Mesenchymal stem cell (in vitro differentiated cells and primary cell): Measurements from ENCODE around the gene DDC.
A peak's percentile ranks its signal among the peaks of the same experiment; 100 is the strongest.

Source experiments
- DNase-seq: peaks from one replicate; pipeline ENCODE4 v3.0.0-alpha.2; 2013
- H2AFZ ChIP-seq: one replicate; pipeline ENCODE4 v1.6.1; 2013; ENCODE audit warnings: low read depth, mild to moderate bottlenecking, control low read depth, inconsistent platforms, low read length, moderate library complexity
- H2AK5ac ChIP-seq: 2 replicates; pipeline ENCODE4 v1.6.1; 2013; ENCODE audit warnings: low read length, moderate library complexity, mild to moderate bottlenecking, inconsistent platforms; ENCODE audit not compliant: severe bottlenecking
- H2BK120ac ChIP-seq: one replicate; pipeline ENCODE4 v1.6.1; 2013; ENCODE audit warnings: low read depth, mild to moderate bottlenecking, inconsistent platforms, low read length, moderate library complexity
- H2BK12ac ChIP-seq, 2 experiments: one replicate each; pipeline ENCODE4 v1.6.1; 2013; ENCODE audit warnings: inconsistent platforms in 2 of 2, low read length in 2 of 2, mild to moderate bottlenecking in 2 of 2, moderate library complexity in 2 of 2, control low read depth in 1 of 2
- H2BK15ac ChIP-seq: one replicate; pipeline ENCODE4 v1.6.1; 2013; ENCODE audit warnings: mild to moderate bottlenecking, low read depth, inconsistent platforms; ENCODE audit not compliant: poor library complexity, severe bottlenecking
- H2BK5ac ChIP-seq: 2 replicates; pipeline ENCODE4 v1.6.1; 2013; ENCODE audit warnings: low read depth, mild to moderate bottlenecking, low read length, control low read depth, inconsistent platforms; ENCODE audit not compliant: poor library complexity, severe bottlenecking
- H3K14ac ChIP-seq, 2 experiments: one replicate each; pipeline ENCODE4 v1.6.1; 2013; ENCODE audit warnings: inconsistent platforms in 2 of 2, low read length in 2 of 2, control low read depth in 1 of 2, mild to moderate bottlenecking in 1 of 2, moderate library complexity in 1 of 2
- H3K18ac ChIP-seq, 2 experiments: one replicate each; pipeline ENCODE4 v1.6.1; 2013; ENCODE audit warnings: inconsistent platforms in 2 of 2, low read length in 2 of 2, control low read depth in 1 of 2, low read depth in 1 of 2, mild to moderate bottlenecking in 1 of 2
- H3K23ac ChIP-seq, 2 experiments: one replicate each; pipeline ENCODE4 v1.6.1; 2013; ENCODE audit warnings: inconsistent platforms in 2 of 2, low read length in 2 of 2, mild to moderate bottlenecking in 2 of 2, moderate library complexity in 2 of 2, control low read depth in 1 of 2
- H3K27ac ChIP-seq: 2 replicates; pipeline ENCODE4 v1.5.1; 2013; ENCODE audit warnings: mild to moderate bottlenecking, moderate library complexity, low read length, control low read depth, inconsistent platforms; ENCODE audit not compliant: poor library complexity, severe bottlenecking
- H3K27me3 ChIP-seq, 2 experiments: 2 replicates each; pipeline versions ENCODE4 v1.6.1 to v1.7.0; 2013; ENCODE audit warnings: low read length in 2 of 2, mild to moderate bottlenecking in 2 of 2, moderate library complexity in 2 of 2, control low read depth in 1 of 2, inconsistent platforms in 1 of 2; ENCODE audit not compliant: control insufficient read depth in 1 of 2, insufficient read depth in 1 of 2
- H3K36me3 ChIP-seq, 2 experiments: 2 replicates each; pipeline versions ENCODE4 v1.6.1 to v1.7.0; 2013; ENCODE audit warnings: low read length in 2 of 2, control low read depth in 1 of 2, inconsistent platforms in 1 of 2, low read depth in 1 of 2, mild to moderate bottlenecking in 1 of 2; ENCODE audit not compliant: insufficient read depth in 2 of 2, control insufficient read depth in 1 of 2
- H3K4ac ChIP-seq, 2 experiments: one replicate each; pipeline ENCODE4 v1.6.1; 2013; ENCODE audit warnings: inconsistent platforms in 2 of 2, low read length in 2 of 2, mild to moderate bottlenecking in 2 of 2, moderate library complexity in 2 of 2, control low read depth in 1 of 2, low read depth in 1 of 2
- H3K4me1 ChIP-seq: 2 replicates; pipeline ENCODE4 v1.6.1; 2013; ENCODE audit warnings: low read depth, low read length, control low read depth; ENCODE audit not compliant: control insufficient read depth, insufficient read depth
- H3K4me2 ChIP-seq: 2 replicates; pipeline ENCODE4 v1.6.1; 2013; ENCODE audit warnings: low read length, mild to moderate bottlenecking, inconsistent platforms; ENCODE audit not compliant: poor library complexity, severe bottlenecking
- H3K4me3 ChIP-seq, 2 experiments: 2 replicates each; pipeline versions ENCODE4 v1.5.1 to v1.7.0; 2013; ENCODE audit warnings: low read length in 2 of 2, mild to moderate bottlenecking in 2 of 2, control low read depth in 1 of 2, low read depth in 1 of 2; ENCODE audit not compliant: insufficient read depth in 1 of 2
- H3K79me1 ChIP-seq: replicated peaks from 2 replicates; pipeline ENCODE4 v1.6.1; 2013; ENCODE audit warnings: mild to moderate bottlenecking, control low read depth, low read length, inconsistent platforms; ENCODE audit not compliant: poor library complexity, severe bottlenecking
- H3K9ac ChIP-seq: 2 replicates; pipeline ENCODE4 v1.7.0; 2013; ENCODE audit warnings: mild to moderate bottlenecking, low read length, moderate library complexity
- H3K9me3 ChIP-seq: 2 replicates; pipeline ENCODE4 v1.7.0; 2013; ENCODE audit warnings: mild to moderate bottlenecking, low read length; ENCODE audit not compliant: control insufficient read depth
- H4K8ac ChIP-seq: one replicate; pipeline ENCODE4 v1.6.1; 2013; ENCODE audit warnings: inconsistent platforms, mild to moderate bottlenecking, low read length, moderate library complexity
- H4K91ac ChIP-seq: one replicate; pipeline ENCODE4 v1.6.1; 2013; ENCODE audit warnings: mild to moderate bottlenecking, low read length, inconsistent platforms
- WGBS: methylation state at CpG from one replicate; pipeline ENCODE4 v1.1.7; 2013; ENCODE audit warnings: mixed read lengths; 5-methylcytosine and 5-hydroxymethylcytosine counted together

Gene DDC

DNA sequence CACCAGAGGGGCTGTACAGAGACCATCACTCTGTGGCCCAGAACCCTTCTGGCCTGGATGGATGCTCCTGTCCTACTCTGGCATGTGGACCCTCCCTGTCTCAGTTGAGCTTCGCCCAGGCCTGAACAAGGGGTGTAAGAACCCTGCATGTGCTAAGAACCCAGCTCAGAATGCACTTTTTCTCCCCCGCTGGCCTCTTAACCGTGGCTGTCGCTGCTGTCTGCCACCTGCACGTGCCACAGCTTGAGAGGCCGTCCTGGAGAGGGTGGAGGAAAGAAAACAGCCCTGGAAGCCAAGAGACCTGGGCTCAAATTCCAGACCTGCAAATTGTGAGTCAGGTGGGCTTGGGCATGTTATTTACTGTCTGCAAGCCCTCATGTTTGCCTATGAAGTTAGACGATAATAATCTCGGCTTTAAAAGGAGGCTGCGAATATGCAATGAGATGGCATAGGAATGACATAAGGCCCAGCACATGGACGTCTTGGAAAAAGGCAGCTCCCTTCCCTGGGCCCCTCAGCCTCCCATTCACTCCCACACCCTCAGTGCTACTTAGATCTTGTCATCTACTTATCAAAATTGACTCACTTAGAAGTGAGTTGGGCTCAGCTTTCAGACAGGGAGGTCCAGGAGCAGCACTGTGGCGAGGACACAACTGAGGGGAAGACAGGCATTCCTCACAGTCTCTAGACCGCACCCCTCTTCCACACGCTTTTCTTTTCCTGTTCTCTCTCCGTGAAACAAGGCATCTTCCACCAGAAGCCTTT, 146.5 kb downstream of the DDC start:
- 77% methylated on average over 14 of the region's 14 CpGs for WGBS
- Histone ChIP-seq H2BK120ac (no peak overlapping the region), H2AFZ (no peak overlapping the region), H2AK5ac (no peak overlapping the region), H3K4me3 (no peak overlapping the region), H3K79me1 (no peaks in the 10 kb centered on the region), H3K9ac (no peak overlapping the region), H3K14ac (no peak overlapping the region), H3K4me2 (no peak overlapping the region), H3K23ac (no peak overlapping the region), H3K27me3 (peaks cover 5 to 8% of the 10 kb centered on the region in 2 experiments), H3K4me1 (no peaks in the 10 kb centered on the region), H3K9me3 (no peaks in the 10 kb centered on the region), H3K4ac (no peak overlapping the region), H2BK12ac (no peak overlapping the region), H3K27ac (no peak overlapping the region), H4K91ac (no peak overlapping the region), H2BK5ac (no peak overlapping the region), H3K36me3 (no peaks in the 10 kb centered on the region), H3K18ac (no peak overlapping the region), H2BK15ac (no peak overlapping the region), H4K8ac (no peak overlapping the region)
- DNase-seq, result no peak

DNA sequence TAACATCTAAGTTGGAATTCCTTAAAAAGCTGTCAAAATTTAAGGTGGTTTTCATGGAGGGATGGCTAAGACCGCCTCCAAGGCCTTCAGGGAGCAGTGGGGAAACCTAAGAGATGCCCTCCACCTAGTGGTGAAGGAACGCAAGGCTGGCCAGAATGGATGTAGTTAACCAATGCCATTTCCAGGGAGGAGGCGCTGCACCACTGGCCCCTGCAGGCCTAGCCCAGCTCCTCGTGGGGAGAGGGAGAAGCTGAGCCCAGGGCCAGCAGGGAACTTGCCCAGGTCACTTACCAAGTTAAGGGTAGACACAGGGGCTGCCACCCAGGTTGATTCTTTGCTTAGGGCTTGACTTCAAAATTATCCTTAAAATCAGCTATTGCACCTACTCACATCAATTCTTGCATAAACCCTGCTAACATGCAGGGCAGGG, 147.1 kb downstream of the DDC start:
- H4K91ac ChIP-seq, result no peak overlapping the region
- no peaks in the 10 kb centered on the region for H3K4me1 ChIP-seq
- H3K4ac ChIP-seq, result no peak overlapping the region
- H2AFZ ChIP-seq, result no peak overlapping the region
- H3K14ac ChIP-seq, result no peak overlapping the region
- H3K27me3 ChIP-seq, result peaks cover 5 to 8% of the 10 kb centered on the region in 2 experiments
- H2BK15ac ChIP-seq, result no peak overlapping the region
- no peak overlapping the region for H3K18ac ChIP-seq
- no peak overlapping the region for H2AK5ac ChIP-seq
- H3K79me1 ChIP-seq, result no peaks in the 10 kb centered on the region
- H2BK12ac ChIP-seq, result no peak overlapping the region
- no peak overlapping the region for H3K23ac ChIP-seq
- no peak overlapping the region for H3K4me3 ChIP-seq
- no peak overlapping the region for H3K4me2 ChIP-seq
- WGBS, result 3% methylated on average over 4 of the region's 4 CpGs
- no peak overlapping the region for H3K27ac ChIP-seq
- H2BK120ac ChIP-seq, result no peak overlapping the region
- H2BK5ac ChIP-seq, result no peak overlapping the region
- no peaks in the 10 kb centered on the region for H3K36me3 ChIP-seq
- no peak overlapping the region for H3K9ac ChIP-seq
- no peaks in the 10 kb centered on the region for H3K9me3 ChIP-seq
- DNase-seq, result peak; percentile 78
- no peak overlapping the region for H4K8ac ChIP-seq

DNA sequence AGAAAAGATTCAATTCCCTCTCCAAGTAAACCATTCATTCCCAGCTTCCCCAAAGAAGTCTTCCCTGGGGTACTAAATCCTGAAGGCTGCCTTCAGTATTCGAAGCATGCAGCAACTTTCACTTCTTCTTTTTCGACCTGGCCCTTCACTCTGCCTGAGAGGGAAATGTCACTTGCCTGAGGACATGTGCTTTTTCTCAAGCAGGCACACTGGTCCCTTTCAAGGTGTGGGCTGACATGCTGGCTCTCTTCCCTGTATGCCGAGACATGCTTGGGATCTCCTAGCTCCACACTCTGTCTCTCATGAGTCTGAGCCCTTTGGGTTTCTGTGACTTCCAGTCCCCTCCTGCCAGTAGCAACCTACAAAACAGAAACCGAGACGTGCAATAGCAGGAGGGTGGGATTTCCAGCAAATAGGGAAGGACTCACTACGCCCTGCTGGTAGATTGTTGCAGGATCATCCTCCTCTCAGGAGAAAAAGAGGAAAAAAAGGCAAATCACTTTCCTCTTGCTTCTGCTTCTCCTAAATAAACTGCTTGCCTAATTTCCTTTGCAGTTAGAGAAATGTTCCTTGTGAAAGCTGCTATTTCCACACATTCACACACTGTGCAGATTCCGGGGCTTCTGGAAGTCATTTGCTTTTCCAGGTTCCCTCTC, 148.6 kb downstream of the DDC start:
- H2BK5ac ChIP-seq, result no peak overlapping the region
- H2AFZ ChIP-seq, result no peak overlapping the region
- no peaks in the 10 kb centered on the region for H3K9me3 ChIP-seq
- H2BK120ac ChIP-seq, result no peak overlapping the region
- WGBS, result 68% methylated on average over 7 of the region's 7 CpGs
- H3K9ac ChIP-seq, result no peak overlapping the region
- no peak overlapping the region for H3K27ac ChIP-seq
- no peak overlapping the region for H3K14ac ChIP-seq
- no peak overlapping the region for H3K4me2 ChIP-seq
- H3K4me1 ChIP-seq, result no peaks in the 10 kb centered on the region
- DNase-seq, result no peak
- no peak overlapping the region for H2BK12ac ChIP-seq
- no peaks in the 10 kb centered on the region for H3K36me3 ChIP-seq
- H3K4me3 ChIP-seq, result no peak overlapping the region
- H3K18ac ChIP-seq, result no peak overlapping the region
- H3K23ac ChIP-seq, result no peak overlapping the region
- H3K27me3 ChIP-seq, result peaks cover 5 to 8% of the 10 kb centered on the region in 2 experiments
- no peaks in the 10 kb centered on the region for H3K79me1 ChIP-seq
- no peak overlapping the region for H4K8ac ChIP-seq
- no peak overlapping the region for H2AK5ac ChIP-seq
- H4K91ac ChIP-seq, result no peak overlapping the region
- H3K4ac ChIP-seq, result no peak overlapping the region
- H2BK15ac ChIP-seq, result no peak overlapping the region

DNA sequence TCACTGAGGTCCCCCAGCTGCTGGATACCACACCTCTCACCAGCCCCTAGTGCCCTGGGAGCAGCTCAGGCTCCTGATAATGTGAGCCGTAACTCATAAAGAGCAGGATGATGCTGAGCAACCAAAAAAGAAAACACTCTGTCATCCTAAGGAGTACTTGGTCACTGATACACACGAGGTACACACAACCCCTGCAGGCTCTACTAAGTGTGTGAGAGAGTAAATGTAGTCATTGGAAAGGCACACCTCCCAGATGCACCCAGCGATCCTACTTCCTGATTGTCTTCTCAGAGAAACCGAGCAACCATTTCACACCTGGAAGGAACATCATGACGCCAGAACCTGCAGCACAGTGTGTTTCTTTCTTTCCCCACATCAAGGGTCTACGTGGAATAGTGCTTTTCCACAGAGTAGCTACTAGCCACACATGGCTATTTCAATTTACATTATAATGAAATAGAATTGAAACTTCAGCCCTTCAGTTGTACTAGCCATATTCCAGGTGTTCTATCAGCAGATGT, 149.3 kb downstream of the DDC start:
- no peak overlapping the region for H2BK15ac ChIP-seq
- 86% methylated on average over 5 of the region's 6 CpGs for WGBS
- no peak overlapping the region for H3K9ac ChIP-seq
- H2AK5ac ChIP-seq, result no peak overlapping the region
- no peak overlapping the region for H3K14ac ChIP-seq
- no peak overlapping the region for H2BK5ac ChIP-seq
- no peak overlapping the region for H2AFZ ChIP-seq
- H3K18ac ChIP-seq, result no peak overlapping the region
- no peak overlapping the region for H4K91ac ChIP-seq
- no peak overlapping the region for H3K4me2 ChIP-seq
- no peak overlapping the region for H3K4me3 ChIP-seq
- H3K36me3 ChIP-seq, result no peaks in the 10 kb centered on the region
- no peaks in the 10 kb centered on the region for H3K4me1 ChIP-seq
- no peaks in the 10 kb centered on the region for H3K79me1 ChIP-seq
- H3K27me3 ChIP-seq, result peaks cover 5 to 8% of the 10 kb centered on the region in 2 experiments
- no peaks in the 10 kb centered on the region for H3K9me3 ChIP-seq
- no peak overlapping the region for H3K23ac ChIP-seq
- H3K27ac ChIP-seq, result no peak overlapping the region
- DNase-seq, result no peak
- no peak overlapping the region for H3K4ac ChIP-seq
- no peak overlapping the region for H4K8ac ChIP-seq
- H2BK120ac ChIP-seq, result no peak overlapping the region
- H2BK12ac ChIP-seq, result no peak overlapping the region
